IMR-90 (cell line): ENCODE results near the gene ZDHHC24.

Source experiments
- BHLHE40 ChIP-seq: fragments of 150-350 bp; IDR thresholded peaks from 2 replicates; pipeline ENCODE4 v1.6.1; 2016; ENCODE audit warnings: mild to moderate bottlenecking, low read depth, low read length
- CEBPB ChIP-seq: IDR thresholded peaks from 2 replicates; pipeline ENCODE4 v1.6.1; 2012; ENCODE audit warnings: low read depth, low read length, improper control_type of control experiment
- CHD1 ChIP-seq: IDR thresholded peaks from 2 replicates; pipeline ENCODE4 v1.6.1; 2012; ENCODE audit warnings: low read depth, low read length, improper control_type of control experiment
- CTCF ChIP-seq: conservative IDR thresholded peaks from 2 replicates; pipeline ENCODE4 v1.5.1; 2012; ENCODE audit warnings: mild to moderate bottlenecking, low read depth, low read length, improper control_type of control experiment
- ELK1 ChIP-seq: fragments of 150-350 bp; IDR thresholded peaks from 2 replicates; pipeline ENCODE4 v1.6.1; 2016; ENCODE audit warnings: low read depth, mild to moderate bottlenecking, low read length, moderate library complexity, borderline replicate concordance
- FOS ChIP-seq: fragments of 150-350 bp; IDR thresholded peaks from 2 replicates; pipeline ENCODE4 v1.6.1; 2016; ENCODE audit warnings: low read depth, low read length
- MAFK ChIP-seq: IDR thresholded peaks from 2 replicates; pipeline ENCODE4 v1.6.1; 2012; ENCODE audit warnings: low read depth, low read length, improper control_type of control experiment
- MXI1 ChIP-seq: IDR thresholded peaks from 2 replicates; pipeline ENCODE4 v1.6.1; 2012; ENCODE audit warnings: low read depth, mild to moderate bottlenecking, low read length, moderate library complexity, borderline replicate concordance
- POLR2A ChIP-seq: IDR thresholded peaks from 2 replicates; pipeline ENCODE4 v1.6.1; 2012; ENCODE audit warnings: mild to moderate bottlenecking, low read depth, low read length
- RAD21 ChIP-seq: IDR thresholded peaks from 2 replicates; pipeline ENCODE4 v1.6.1; 2012; ENCODE audit warnings: low read length, improper control_type of control experiment
- RCOR1 ChIP-seq: IDR thresholded peaks from 2 replicates; pipeline ENCODE4 v1.6.1; 2012; ENCODE audit warnings: mild to moderate bottlenecking, low read length, improper control_type of control experiment; ENCODE audit not compliant: insufficient replicate concordance
- RFX5 ChIP-seq: IDR thresholded peaks from 2 replicates; pipeline ENCODE4 v1.8.0; 2012; ENCODE audit warnings: low read depth, mild to moderate bottlenecking, low read length, moderate library complexity
- SMC3 ChIP-seq: fragments of 150-350 bp; IDR thresholded peaks from 2 replicates; pipeline ENCODE4 v1.6.1; 2016; ENCODE audit warnings: low read depth, mild to moderate bottlenecking, antibody characterized with exemption, low read length, moderate library complexity
- TF ChIP-seq, protein P1 (sequence below): fragments of 150-350 bp; IDR thresholded peaks from 2 replicates; pipeline ENCODE4 v1.6.1; 2017; ENCODE audit warnings: mild to moderate bottlenecking, antibody characterized with exemption, low read length, low read depth

- no peak for TF ChIP-seq CTCF
- TF ChIP-seq ELK1 = no peak
- no peak for TF ChIP-seq RAD21
- TF ChIP-seq MXI1 = no peak
- TF ChIP-seq FOS = no peak
- TF ChIP-seq POLR2A = no peak
- TF ChIP-seq BHLHE40 = no peak
- TF ChIP-seq CHD1 = no peak
- no peak for TF ChIP-seq MAFK
- no peak for TF ChIP-seq RCOR1
- TF ChIP-seq, protein P1, sequence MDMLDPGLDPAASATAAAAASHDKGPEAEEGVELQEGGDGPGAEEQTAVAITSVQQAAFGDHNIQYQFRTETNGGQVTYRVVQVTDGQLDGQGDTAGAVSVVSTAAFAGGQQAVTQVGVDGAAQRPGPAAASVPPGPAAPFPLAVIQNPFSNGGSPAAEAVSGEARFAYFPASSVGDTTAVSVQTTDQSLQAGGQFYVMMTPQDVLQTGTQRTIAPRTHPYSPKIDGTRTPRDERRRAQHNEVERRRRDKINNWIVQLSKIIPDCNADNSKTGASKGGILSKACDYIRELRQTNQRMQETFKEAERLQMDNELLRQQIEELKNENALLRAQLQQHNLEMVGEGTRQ = no peak
- TF ChIP-seq SMC3 = no peak
- TF ChIP-seq CEBPB = no peak
- TF ChIP-seq RFX5 = no peak
Observed at GRCh38 chr11:66548774-66549630, 3.2 kb upstream of the ZDHHC24 start.
